Body of pancreas (tissue), 4 donors: ENCODE results near the gene CDH4.
"Not testable (repeated sequence)": the region's sequence is repeated elsewhere in the genome, so short reads cannot be mapped to it uniquely, and the experiment has no call there.

Experiments used
- POLR2A ChIP-seq, 3 donors: fragments of 450-650 bp; IDR thresholded peaks; one replicate each; pipeline ENCODE4 v1.6.1; 2016; ENCODE audit warnings: antibody characterized with exemption in 3 of 3, mild to moderate bottlenecking in 2 of 3
- TF ChIP-seq, protein P1 (sequence below), 7 experiments: fragments of 450-650 bp in 4 of 7; fragments of 200-600 bp in 3 of 7; sonication (generic) in 3 of 7; IDR thresholded peaks; one replicate each; pipeline ENCODE4 v1.5.1; 2016 to 2019; ENCODE audit warnings: antibody characterized with exemption in 7 of 7

DNA sequence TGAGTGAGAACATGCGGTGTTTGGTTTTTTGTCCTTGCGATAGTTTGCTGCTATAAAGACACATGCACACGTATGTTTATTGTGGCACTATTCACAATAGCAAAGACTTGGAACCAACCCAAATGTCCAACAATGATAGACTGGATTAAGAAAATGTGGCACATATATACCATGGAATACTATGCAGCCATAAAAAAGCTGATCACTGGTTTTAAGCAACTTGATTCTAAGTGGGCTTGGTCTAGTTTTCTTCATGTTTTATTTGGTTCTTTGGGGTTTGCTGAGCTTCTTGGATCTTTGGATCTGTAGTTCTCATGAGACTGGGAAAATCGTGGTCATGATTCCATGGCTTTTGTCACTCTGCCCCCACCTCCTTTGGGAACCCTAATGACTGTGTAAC, 227.4 kb downstream of the CDH4 start:
- TF ChIP-seq, protein P1, sequence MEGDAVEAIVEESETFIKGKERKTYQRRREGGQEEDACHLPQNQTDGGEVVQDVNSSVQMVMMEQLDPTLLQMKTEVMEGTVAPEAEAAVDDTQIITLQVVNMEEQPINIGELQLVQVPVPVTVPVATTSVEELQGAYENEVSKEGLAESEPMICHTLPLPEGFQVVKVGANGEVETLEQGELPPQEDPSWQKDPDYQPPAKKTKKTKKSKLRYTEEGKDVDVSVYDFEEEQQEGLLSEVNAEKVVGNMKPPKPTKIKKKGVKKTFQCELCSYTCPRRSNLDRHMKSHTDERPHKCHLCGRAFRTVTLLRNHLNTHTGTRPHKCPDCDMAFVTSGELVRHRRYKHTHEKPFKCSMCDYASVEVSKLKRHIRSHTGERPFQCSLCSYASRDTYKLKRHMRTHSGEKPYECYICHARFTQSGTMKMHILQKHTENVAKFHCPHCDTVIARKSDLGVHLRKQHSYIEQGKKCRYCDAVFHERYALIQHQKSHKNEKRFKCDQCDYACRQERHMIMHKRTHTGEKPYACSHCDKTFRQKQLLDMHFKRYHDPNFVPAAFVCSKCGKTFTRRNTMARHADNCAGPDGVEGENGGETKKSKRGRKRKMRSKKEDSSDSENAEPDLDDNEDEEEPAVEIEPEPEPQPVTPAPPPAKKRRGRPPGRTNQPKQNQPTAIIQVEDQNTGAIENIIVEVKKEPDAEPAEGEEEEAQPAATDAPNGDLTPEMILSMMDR (IDR thresholded peaks at IDR 0.05), result not testable (repeated sequence)
- not testable (repeated sequence) for TF ChIP-seq POLR2A (IDR thresholded peaks at IDR 0.05)
